Neuron (in vitro differentiated cells): ENCODE measurements around the gene CPXM2.

Source experiments
- H2AFZ ChIP-seq: one replicate; pipeline ENCODE4 v1.6.1; 2013; ENCODE audit warnings: low read depth, mild to moderate bottlenecking, inconsistent platforms, low read length, moderate library complexity
- H3K27me3 ChIP-seq: one replicate; pipeline ENCODE4 v1.6.1; 2013; ENCODE audit warnings: low read length; ENCODE audit not compliant: insufficient read depth
- H3K36me3 ChIP-seq: one replicate; pipeline ENCODE4 v1.6.1; 2013; ENCODE audit warnings: low read length; ENCODE audit not compliant: insufficient read depth
- H3K4me1 ChIP-seq: one replicate; pipeline ENCODE4 v1.6.1; 2013; ENCODE audit warnings: low read length; ENCODE audit not compliant: insufficient read depth
- H3K4me3 ChIP-seq: 2 replicates; pipeline ENCODE4 v1.5.1; 2013; ENCODE audit warnings: mild to moderate bottlenecking, low read length, moderate library complexity
- H3K9me3 ChIP-seq: one replicate; pipeline ENCODE4 v1.6.1; 2013; ENCODE audit warnings: low read length

CPXM2 gene

GRCh38 chr10:123891144-123892071 lies at the start of gene CPXM2:
TSS of gene CPXM2 (minus strand) at chr10:123891807. CDS start at chr10:123891659, 148 bp downstream.
- H3K27me3 ChIP-seq = peaks cover 53% of the 10 kb centered on the region
- no peak within 1 kb of the TSS for H2AFZ ChIP-seq
- H3K36me3 ChIP-seq = no peaks in the 10 kb centered on the region
- no peaks in the 10 kb centered on the region for H3K9me3 ChIP-seq
- no peaks in the 10 kb centered on the region for H3K4me1 ChIP-seq
- no peak within 1 kb of the TSS for H3K4me3 ChIP-seq

GRCh38 chr10:123939591-123939990 lies 48.0 kb upstream of the CPXM2 start:
- Histone ChIP-seq H3K36me3 (no peaks in the 10 kb centered on the region), H2AFZ (no peak overlapping the region), H3K4me3 (no peak overlapping the region), H3K4me1 (no peaks in the 10 kb centered on the region), H3K9me3 (no peaks in the 10 kb centered on the region), H3K27me3 (no peaks in the 10 kb centered on the region)

GRCh38 chr10:123938890-123939289 lies 47.3 kb upstream of the CPXM2 start:
- H2AFZ ChIP-seq = no peak overlapping the region

GRCh38 chr10:123936426-123936825 lies 44.8 kb upstream of the CPXM2 start:
- no peaks in the 10 kb centered on the region for H3K9me3 ChIP-seq
- no peaks in the 10 kb centered on the region for H3K27me3 ChIP-seq
- H3K4me3 ChIP-seq = no peak overlapping the region
- H2AFZ ChIP-seq = no peak overlapping the region
- no peaks in the 10 kb centered on the region for H3K4me1 ChIP-seq
- H3K36me3 ChIP-seq = no peaks in the 10 kb centered on the region

More at GRCh38 chr10:123938890-123939289, 47.3 kb upstream of the CPXM2 start:
- Histone ChIP-seq H3K4me3 (no peak overlapping the region), H3K4me1 (no peaks in the 10 kb centered on the region), H3K9me3 (no peaks in the 10 kb centered on the region), H3K36me3 (no peaks in the 10 kb centered on the region), H3K27me3 (no peaks in the 10 kb centered on the region)

GRCh38 chr10:123935680-123936079 lies 44.1 kb upstream of the CPXM2 start:
- no peaks in the 10 kb centered on the region for H3K4me1 ChIP-seq
- H3K9me3 ChIP-seq = no peaks in the 10 kb centered on the region
- H3K4me3 ChIP-seq = no peak overlapping the region
- no peak overlapping the region for H2AFZ ChIP-seq
- H3K27me3 ChIP-seq = no peaks in the 10 kb centered on the region
- no peaks in the 10 kb centered on the region for H3K36me3 ChIP-seq

GRCh38 chr10:123934846-123935245 lies 43.2 kb upstream of the CPXM2 start:
- Histone ChIP-seq H3K9me3 (no peaks in the 10 kb centered on the region), H2AFZ (no peak overlapping the region), H3K4me1 (no peaks in the 10 kb centered on the region), H3K4me3 (no peak overlapping the region), H3K27me3 (no peaks in the 10 kb centered on the region), H3K36me3 (no peaks in the 10 kb centered on the region)

GRCh38 chr10:123930340-123931001 lies 38.9 kb upstream of the CPXM2 start:
- H3K9me3 ChIP-seq = no peaks in the 10 kb centered on the region
- H3K4me3 ChIP-seq = no peak overlapping the region
- no peak overlapping the region for H2AFZ ChIP-seq

GRCh38 chr10:123929791-123930190 lies 38.2 kb upstream of the CPXM2 start:
- Histone ChIP-seq H3K4me1 (no peaks in the 10 kb centered on the region), H3K9me3 (no peaks in the 10 kb centered on the region), H2AFZ (no peak overlapping the region), H3K27me3 (peaks cover 5% of the 10 kb centered on the region), H3K36me3 (no peaks in the 10 kb centered on the region), H3K4me3 (no peak overlapping the region)

More at GRCh38 chr10:123930340-123931001, 38.9 kb upstream of the CPXM2 start:
- peaks cover 5% of the 10 kb centered on the region for H3K27me3 ChIP-seq
- H3K4me1 ChIP-seq = no peaks in the 10 kb centered on the region
- no peaks in the 10 kb centered on the region for H3K36me3 ChIP-seq

- H3K36me3 ChIP-seq = no peaks in the 10 kb centered on the region
- no peaks in the 10 kb centered on the region for H3K9me3 ChIP-seq
- no peaks in the 10 kb centered on the region for H3K4me1 ChIP-seq
- no peak overlapping the region for H3K4me3 ChIP-seq
- H2AFZ ChIP-seq = no peak overlapping the region
- H3K27me3 ChIP-seq = peaks cover 5% of the 10 kb centered on the region
These were observed 36.8 kb upstream of the CPXM2 start for GRCh38 chr10:123928427-123928826.

- Histone ChIP-seq H3K9me3 (no peaks in the 10 kb centered on the region), H3K27me3 (peaks cover 5% of the 10 kb centered on the region), H3K4me3 (no peak overlapping the region), H3K36me3 (no peaks in the 10 kb centered on the region), H3K4me1 (no peaks in the 10 kb centered on the region), H2AFZ (no peak overlapping the region)
These were observed 35.0 kb upstream of the CPXM2 start for GRCh38 chr10:123926401-123927264.

GRCh38 chr10:123922126-123922525 lies 30.5 kb upstream of the CPXM2 start:
- peaks cover 5% of the 10 kb centered on the region for H3K27me3 ChIP-seq
- no peaks in the 10 kb centered on the region for H3K9me3 ChIP-seq
- no peaks in the 10 kb centered on the region for H3K4me1 ChIP-seq
- no peak overlapping the region for H3K4me3 ChIP-seq
- H3K36me3 ChIP-seq = no peaks in the 10 kb centered on the region
- no peak overlapping the region for H2AFZ ChIP-seq

- Histone ChIP-seq H3K4me3 (no peak overlapping the region), H2AFZ (no peak overlapping the region), H3K27me3 (no peaks in the 10 kb centered on the region), H3K36me3 (no peaks in the 10 kb centered on the region), H3K4me1 (no peaks in the 10 kb centered on the region), H3K9me3 (no peaks in the 10 kb centered on the region)
These were observed 25.2 kb upstream of the CPXM2 start for GRCh38 chr10:123916775-123917174.
